ENCODE measurements around the gene SEC31A.

SEC31A gene

GRCh38 chr4:82797040-82797404 lies 93.9 kb downstream of the SEC31A start:
- TF ChIP-seq CTCF (IDR thresholded peaks at IDR 0.05; ENCODE audit: low read depth, low read length, missing control alignments), result no peak
- no peak overlapping the region for H3K4me3 ChIP-seq (ENCODE audit: low read depth, low read length)

GRCh38 chr4:82792912-82793649 lies 97.9 kb downstream of the SEC31A start:
- no peak for TF ChIP-seq CTCF (IDR thresholded peaks at IDR 0.05; ENCODE audit: low read depth, low read length, missing control alignments)
- no peak for DNase-seq (ENCODE audit: low read depth)
- H3K4me3 ChIP-seq (ENCODE audit: low read depth, low read length), result no peak overlapping the region

More at GRCh38 chr4:82797040-82797404, 93.9 kb downstream of the SEC31A start:
- DNase-seq (ENCODE audit: low read depth), result no peak

- no peak overlapping the region for H3K4me3 ChIP-seq (ENCODE audit: low read depth, low read length)
- TF ChIP-seq CTCF (IDR thresholded peaks at IDR 0.05; ENCODE audit: low read depth, low read length, missing control alignments), result no peak
- no peak for DNase-seq (ENCODE audit: low read depth)
Observed at GRCh38 chr4:82791179-82791578, 99.8 kb downstream of the SEC31A start.

GRCh38 chr4:82790060-82790660 lies 100.8 kb downstream of the SEC31A start:
- TF ChIP-seq CTCF (IDR thresholded peaks at IDR 0.05; ENCODE audit: low read depth, low read length, missing control alignments), result no peak
- H3K4me3 ChIP-seq (ENCODE audit: low read depth, low read length), result no peak overlapping the region
- DNase-seq (ENCODE audit: low read depth), result no peak

- H3K4me3 ChIP-seq (ENCODE audit: low read depth, low read length), result no peak overlapping the region
- DNase-seq (ENCODE audit: low read depth), result no peak
- TF ChIP-seq CTCF (IDR thresholded peaks at IDR 0.05; ENCODE audit: low read depth, low read length, missing control alignments), result no peak
Observed at GRCh38 chr4:82789025-82789776, 101.8 kb downstream of the SEC31A start.

GRCh38 chr4:82787342-82787741 lies 103.6 kb downstream of the SEC31A start:
- DNase-seq (ENCODE audit: low read depth), result no peak
- TF ChIP-seq CTCF (IDR thresholded peaks at IDR 0.05; ENCODE audit: low read depth, low read length, missing control alignments), result no peak
- H3K4me3 ChIP-seq (ENCODE audit: low read depth, low read length), result no peak overlapping the region
